Hepatocyte (in vitro differentiated cells): ENCODE measurements around the gene TMPRSS4.

Experiments
- CTCF ChIP-seq: fragments of 200-600 bp; sonication (generic); IDR thresholded peaks from 2 replicates; pipeline ENCODE4 v1.5.1; 2016; ENCODE audit warnings: antibody characterized with exemption, mild to moderate bottlenecking; ENCODE audit not compliant: poor library complexity
- EZH2 ChIP-seq: fragments of 200-600 bp; sonication (generic); IDR thresholded peaks from 2 replicates; pipeline ENCODE4 v1.6.1; 2016; ENCODE audit warnings: antibody characterized with exemption, mild to moderate bottlenecking, borderline replicate concordance
- EZH2phosphoT487 ChIP-seq: fragments of 200-600 bp; sonication (generic); IDR thresholded peaks from one replicate; pipeline ENCODE4 v1.6.1; 2018; ENCODE audit warnings: antibody characterized with exemption, mild to moderate bottlenecking, low read depth, moderate library complexity; ENCODE audit not compliant: unreplicated experiment, severe bottlenecking

- TF ChIP-seq CTCF (no peak), EZH2 (no peak), EZH2phosphoT487 (no peak)
These were observed 10.3 kb downstream of the TMPRSS4 start, which contains the start of gene SMIM35 for GRCh38 chr11:118086913-118087768.
